ENCODE results near the gene CENPE. TPM values are rescaled to one million over a fixed set of nuclear protein-coding genes. Genes with fewer than 3 reads are reported as not detected.
"Not testable (repeated sequence)": the region's sequence is repeated elsewhere in the genome, so short reads cannot be mapped to it uniquely, and the experiment has no call there.

CENPE gene, protein sequence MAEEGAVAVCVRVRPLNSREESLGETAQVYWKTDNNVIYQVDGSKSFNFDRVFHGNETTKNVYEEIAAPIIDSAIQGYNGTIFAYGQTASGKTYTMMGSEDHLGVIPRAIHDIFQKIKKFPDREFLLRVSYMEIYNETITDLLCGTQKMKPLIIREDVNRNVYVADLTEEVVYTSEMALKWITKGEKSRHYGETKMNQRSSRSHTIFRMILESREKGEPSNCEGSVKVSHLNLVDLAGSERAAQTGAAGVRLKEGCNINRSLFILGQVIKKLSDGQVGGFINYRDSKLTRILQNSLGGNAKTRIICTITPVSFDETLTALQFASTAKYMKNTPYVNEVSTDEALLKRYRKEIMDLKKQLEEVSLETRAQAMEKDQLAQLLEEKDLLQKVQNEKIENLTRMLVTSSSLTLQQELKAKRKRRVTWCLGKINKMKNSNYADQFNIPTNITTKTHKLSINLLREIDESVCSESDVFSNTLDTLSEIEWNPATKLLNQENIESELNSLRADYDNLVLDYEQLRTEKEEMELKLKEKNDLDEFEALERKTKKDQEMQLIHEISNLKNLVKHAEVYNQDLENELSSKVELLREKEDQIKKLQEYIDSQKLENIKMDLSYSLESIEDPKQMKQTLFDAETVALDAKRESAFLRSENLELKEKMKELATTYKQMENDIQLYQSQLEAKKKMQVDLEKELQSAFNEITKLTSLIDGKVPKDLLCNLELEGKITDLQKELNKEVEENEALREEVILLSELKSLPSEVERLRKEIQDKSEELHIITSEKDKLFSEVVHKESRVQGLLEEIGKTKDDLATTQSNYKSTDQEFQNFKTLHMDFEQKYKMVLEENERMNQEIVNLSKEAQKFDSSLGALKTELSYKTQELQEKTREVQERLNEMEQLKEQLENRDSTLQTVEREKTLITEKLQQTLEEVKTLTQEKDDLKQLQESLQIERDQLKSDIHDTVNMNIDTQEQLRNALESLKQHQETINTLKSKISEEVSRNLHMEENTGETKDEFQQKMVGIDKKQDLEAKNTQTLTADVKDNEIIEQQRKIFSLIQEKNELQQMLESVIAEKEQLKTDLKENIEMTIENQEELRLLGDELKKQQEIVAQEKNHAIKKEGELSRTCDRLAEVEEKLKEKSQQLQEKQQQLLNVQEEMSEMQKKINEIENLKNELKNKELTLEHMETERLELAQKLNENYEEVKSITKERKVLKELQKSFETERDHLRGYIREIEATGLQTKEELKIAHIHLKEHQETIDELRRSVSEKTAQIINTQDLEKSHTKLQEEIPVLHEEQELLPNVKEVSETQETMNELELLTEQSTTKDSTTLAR (N-terminal part only)
- total RNA-seq (1 to 10 TPM; 6.6 to 9.1 TPM), polyA plus RNA-seq (ENCODE audit: insufficient read depth, low read depth, low replicate concordance) (0.96 TPM)
- long read RNA-seq, donor 1 = 0 reads
- long read RNA-seq, donor 2, partial matches to known transcripts = 0 of 1 reads
- long read RNA-seq, donor 2, other reads (novel, unspliced or antisense) = 0 of 1 reads

DNA sequence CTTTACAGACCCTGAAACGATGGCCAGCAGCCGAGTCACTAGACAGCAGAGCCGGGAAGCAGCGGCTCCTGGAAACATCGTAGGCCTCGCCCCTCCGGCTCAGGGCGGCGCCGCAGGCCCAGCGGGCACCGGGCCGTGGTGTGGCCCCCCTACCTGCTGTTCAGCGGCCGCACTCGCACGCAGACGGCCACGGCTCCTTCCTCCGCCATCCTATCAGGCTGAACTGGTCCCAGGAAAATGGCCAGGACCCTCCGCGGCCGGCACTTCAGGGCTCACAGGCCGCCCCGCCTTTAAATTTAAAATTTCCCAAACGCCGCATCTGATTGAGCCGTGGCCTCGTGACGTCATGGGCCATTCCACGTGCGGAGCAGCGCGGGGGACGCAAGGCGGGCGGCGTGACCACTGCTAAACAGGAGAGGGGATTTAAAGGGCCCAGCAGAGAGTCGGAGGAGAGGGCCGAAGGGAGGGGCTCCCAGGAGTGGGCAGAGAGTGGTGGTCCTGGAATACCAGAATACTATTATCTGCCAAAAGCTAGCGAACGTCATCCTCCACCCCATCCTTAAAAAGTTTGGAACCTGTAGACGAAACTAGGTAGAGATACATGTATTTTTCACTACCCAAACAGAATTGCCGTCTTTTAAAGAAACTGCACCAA is at the start of gene CENPE:
Gene CENPE, minus strand, starts transcription at position 233 of the 655 bp plus-strand sequence. Its CDS starts 24 bp downstream, at position 209.
- Histone ChIP-seq H3K9me3 (no peaks in the 10 kb centered on the region), H3K27ac (peak within 1 kb of the TSS; percentile 58 to 70), H3K4me3 (peak within 1 kb of the TSS; percentile 64 to 66), H3K27me3 (no peaks in the 10 kb centered on the region), H3K4me1 (no peaks in the 10 kb centered on the region), H3K36me3 (ENCODE audit: low read depth, missing control alignments) (no peaks in the 10 kb centered on the region)
- intact Hi-C loops (cut with DNase I; ENCODE audit: low total_unique reads) = no loop called here
- WGBS, 2 donors = 0 to 1% methylated on average over 22 to 44 of the region's 44 CpGs
- DNase-seq = peak; percentile 94
- TF ChIP-seq, protein P1, sequence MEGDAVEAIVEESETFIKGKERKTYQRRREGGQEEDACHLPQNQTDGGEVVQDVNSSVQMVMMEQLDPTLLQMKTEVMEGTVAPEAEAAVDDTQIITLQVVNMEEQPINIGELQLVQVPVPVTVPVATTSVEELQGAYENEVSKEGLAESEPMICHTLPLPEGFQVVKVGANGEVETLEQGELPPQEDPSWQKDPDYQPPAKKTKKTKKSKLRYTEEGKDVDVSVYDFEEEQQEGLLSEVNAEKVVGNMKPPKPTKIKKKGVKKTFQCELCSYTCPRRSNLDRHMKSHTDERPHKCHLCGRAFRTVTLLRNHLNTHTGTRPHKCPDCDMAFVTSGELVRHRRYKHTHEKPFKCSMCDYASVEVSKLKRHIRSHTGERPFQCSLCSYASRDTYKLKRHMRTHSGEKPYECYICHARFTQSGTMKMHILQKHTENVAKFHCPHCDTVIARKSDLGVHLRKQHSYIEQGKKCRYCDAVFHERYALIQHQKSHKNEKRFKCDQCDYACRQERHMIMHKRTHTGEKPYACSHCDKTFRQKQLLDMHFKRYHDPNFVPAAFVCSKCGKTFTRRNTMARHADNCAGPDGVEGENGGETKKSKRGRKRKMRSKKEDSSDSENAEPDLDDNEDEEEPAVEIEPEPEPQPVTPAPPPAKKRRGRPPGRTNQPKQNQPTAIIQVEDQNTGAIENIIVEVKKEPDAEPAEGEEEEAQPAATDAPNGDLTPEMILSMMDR (IDR thresholded peaks at IDR 0.05) = peak in 1 of 3 experiments; percentile 17
- no peak for TF ChIP-seq POLR2A (IDR thresholded peaks at IDR 0.05)

DNA sequence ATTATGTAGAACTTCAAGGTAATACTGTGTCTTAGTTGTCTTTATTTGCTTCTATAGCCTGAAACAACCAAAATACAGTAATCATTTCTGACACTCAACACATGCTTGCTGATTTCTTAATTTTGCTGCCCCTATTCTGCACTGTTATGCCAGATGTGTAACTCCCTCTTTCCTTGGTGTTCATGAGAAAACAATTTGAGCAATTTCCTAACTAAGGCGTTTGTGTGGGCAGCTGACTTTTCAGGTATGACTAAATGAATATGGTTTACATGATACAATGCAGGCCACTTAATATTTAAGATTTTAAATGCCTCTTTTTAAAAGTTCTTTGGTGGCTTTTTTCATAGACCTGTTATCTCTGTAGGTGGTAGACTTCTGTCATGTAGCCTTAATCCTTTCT is 46.1 kb upstream of the CENPE start:
- TF ChIP-seq, protein P1 (IDR thresholded peaks at IDR 0.05) = no peak
- TF ChIP-seq POLR2A (IDR thresholded peaks at IDR 0.05) = no peak
- Histone ChIP-seq H3K27ac (no peak overlapping the region), H3K9me3 (no peaks in the 10 kb centered on the region), H3K4me3 (no peak overlapping the region), H3K4me1 (no peaks in the 10 kb centered on the region), H3K36me3 (ENCODE audit: low read depth, missing control alignments) (no peaks in the 10 kb centered on the region), H3K27me3 (no peaks in the 10 kb centered on the region)
- WGBS, 2 donors = 69 to 71% methylated on average over 1 of the region's 1 CpG
- intact Hi-C loops (cut with DNase I; ENCODE audit: low total_unique reads) = no loop called here
- DNase-seq = no peak

DNA sequence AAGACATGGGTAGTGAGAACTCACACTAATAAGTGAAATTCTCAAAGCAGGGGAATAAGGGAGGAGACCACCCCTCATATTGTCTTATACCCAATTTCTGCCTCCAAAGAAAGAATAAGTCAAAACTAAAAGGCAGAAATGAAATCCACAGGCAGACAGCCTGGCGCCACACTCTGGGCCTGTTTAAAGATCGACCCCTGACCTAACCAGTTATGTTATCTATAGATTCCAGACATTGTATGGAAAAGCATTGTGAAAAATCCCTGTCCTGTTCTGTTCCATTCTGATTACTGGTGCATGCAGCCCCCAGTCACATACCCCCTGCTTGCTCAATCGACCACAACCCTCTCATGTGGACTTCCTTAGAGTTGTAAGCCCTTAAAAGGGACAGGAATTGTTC is 32.8 kb upstream of the CENPE start:
- not testable (repeated sequence) for H3K4me1 ChIP-seq; H3K36me3 ChIP-seq (ENCODE audit: low read depth, missing control alignments); H3K27ac ChIP-seq; H3K9me3 ChIP-seq; DNase-seq; H3K4me3 ChIP-seq; H3K27me3 ChIP-seq
- 79% methylated on average over 3 of the region's 3 CpGs for WGBS, 2 donors
- intact Hi-C loops (cut with DNase I; ENCODE audit: low total_unique reads) = loop anchor here (5.0 kb wide), 1 partner anchor 146 kb away; no protein-coding TSS in a partner anchor

DNA sequence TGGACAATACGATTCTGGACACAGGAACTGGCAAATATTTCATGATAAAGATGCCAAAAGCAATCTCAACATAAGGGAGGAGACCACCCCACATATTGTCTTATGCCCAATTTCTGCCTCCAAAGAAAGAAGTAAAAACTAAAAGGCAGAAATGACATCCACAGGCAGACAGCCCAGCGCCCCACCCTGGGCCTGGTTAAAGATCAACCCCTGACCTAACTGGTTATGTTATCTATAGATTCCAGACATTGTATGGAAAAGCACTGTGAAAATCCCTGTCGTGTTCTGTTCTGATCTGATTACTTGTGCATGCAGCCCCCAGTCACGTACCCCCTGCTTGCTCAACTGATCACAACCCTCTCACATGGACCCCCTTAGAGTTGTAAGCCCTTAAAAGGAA is 25.4 kb upstream of the CENPE start:
- H3K36me3 ChIP-seq (ENCODE audit: low read depth, missing control alignments); H3K27ac ChIP-seq; H3K27me3 ChIP-seq; H3K4me3 ChIP-seq; H3K4me1 ChIP-seq; H3K9me3 ChIP-seq; intact Hi-C loops (cut with DNase I; ENCODE audit: low total_unique reads); DNase-seq: not testable (repeated sequence)
- WGBS, 2 donors = 80 to 85% methylated on average over 4 of the region's 4 CpGs

DNA sequence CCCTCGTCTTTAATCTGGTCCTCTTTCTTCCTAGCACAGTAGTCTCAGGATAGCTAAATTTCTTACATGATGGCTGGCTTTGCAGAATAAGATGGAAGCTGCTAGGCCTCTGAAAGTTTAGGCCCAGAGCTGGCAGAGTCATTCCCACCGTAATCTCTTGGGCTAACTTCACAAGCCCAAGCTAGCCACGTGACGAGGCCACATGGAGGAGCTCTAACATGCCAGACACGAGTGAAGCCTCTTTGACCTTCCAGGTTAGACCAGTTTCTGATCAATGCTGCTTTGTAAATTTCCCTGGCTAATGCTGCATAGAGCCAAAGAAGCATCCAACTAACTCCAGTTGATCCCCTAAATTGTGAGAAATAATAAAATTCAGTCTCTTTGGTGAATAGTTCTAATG is 9.5 kb upstream of the CENPE start:
- Histone ChIP-seq H3K36me3 (ENCODE audit: low read depth, missing control alignments) (no peaks in the 10 kb centered on the region), H3K4me3 (no peak overlapping the region), H3K4me1 (no peaks in the 10 kb centered on the region), H3K27me3 (no peaks in the 10 kb centered on the region), H3K9me3 (no peaks in the 10 kb centered on the region), H3K27ac (no peak overlapping the region)
- intact Hi-C loops (cut with DNase I; ENCODE audit: low total_unique reads) = no loop called here
- DNase-seq = no peak
- TF ChIP-seq POLR2A (IDR thresholded peaks at IDR 0.05) = no peak
- TF ChIP-seq, protein P1 (IDR thresholded peaks at IDR 0.05) = no peak
- 70 to 82% methylated on average over 5 of the region's 5 CpGs for WGBS, 2 donors

All from testis (tissue), 5 donors.